Mucosa of gallbladder (tissue), 1 donor: ENCODE measurements around the gene ANO4. TPM values are rescaled to one million over a fixed set of nuclear protein-coding genes. Genes with fewer than 3 reads are reported as not detected.
"Not testable (repeated sequence)": the region's sequence is repeated elsewhere in the genome, so short reads cannot be mapped to it uniquely, and the experiment has no call there.

Source experiments
- DNase-seq: peaks from one replicate; pipeline ENCODE4 v3.0.0-alpha.2; 2020; ENCODE audit warnings: low spot score
- total RNA-seq: library from RNA; stranded (reverse); gene quantifications from one replicate; pipeline ENCODE4 v1.2.1, GENCODE V29; 2021
- donor health status: DM: no; HTN: no; CAD: no.

Gene ANO4
- total RNA-seq, 1 donor from 2014 or later: 0.12 TPM

- DNase-seq: no peak
Measured at GRCh38 chr12:100953217-100953616, 158.6 kb downstream of the ANO4 start.

DNA sequence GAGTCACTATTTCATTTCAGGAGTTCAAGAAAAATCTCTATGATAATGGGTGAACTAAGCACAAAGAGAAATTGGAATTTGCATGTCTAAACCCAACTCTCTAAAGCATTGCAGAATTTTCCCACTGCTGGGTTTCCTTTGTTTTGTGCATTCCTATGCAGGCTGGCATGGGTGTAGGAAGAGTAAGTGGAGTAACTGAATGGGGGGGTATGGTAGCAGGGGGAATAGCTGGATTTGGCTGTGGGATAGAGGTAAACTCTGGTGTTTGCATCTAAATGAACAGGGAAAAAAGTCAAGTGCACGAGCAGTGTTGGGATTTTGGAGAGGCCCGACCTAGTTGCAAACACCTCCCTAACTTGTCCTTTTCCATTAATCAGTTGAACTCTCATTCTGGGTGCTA is 159.1 kb downstream of the ANO4 start:
- DNase-seq: no peak

DNA sequence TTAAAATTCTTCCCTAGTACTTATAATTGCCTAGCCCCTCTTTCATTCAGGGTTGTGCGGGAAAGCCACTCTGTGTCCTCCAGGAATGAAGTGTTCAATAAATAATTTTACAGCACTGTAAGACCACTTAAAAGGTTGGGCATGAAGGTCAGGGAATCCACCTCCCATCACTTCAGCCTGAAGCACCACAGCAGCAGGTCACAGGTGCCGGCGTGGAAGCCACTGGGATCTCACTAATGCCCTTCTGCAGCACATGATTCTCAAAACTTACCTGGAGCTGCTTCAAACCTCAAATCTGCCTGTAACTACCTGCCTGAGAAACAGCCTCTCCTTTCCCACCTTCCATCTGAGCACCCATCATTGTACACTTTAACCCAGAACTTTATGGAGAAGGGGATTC is 159.5 kb downstream of the ANO4 start:
- DNase-seq: no peak

- DNase-seq: no peak
Measured at GRCh38 chr12:100955139-100955538, 160.6 kb downstream of the ANO4 start.

GRCh38 chr12:100956311-100956852 is 161.8 kb downstream of the ANO4 start:
- no peak for DNase-seq

- no peak for DNase-seq
Measured at GRCh38 chr12:100959481-100959880, 164.9 kb downstream of the ANO4 start.

GRCh38 chr12:100962086-100962712 is 167.6 kb downstream of the ANO4 start:
- DNase-seq: no peak

GRCh38 chr12:100963381-100963780 is 168.8 kb downstream of the ANO4 start:
- DNase-seq: no peak

- no peak for DNase-seq
Measured at GRCh38 chr12:100964028-100964427, 169.5 kb downstream of the ANO4 start.

GRCh38 chr12:100967189-100967588 is 172.6 kb downstream of the ANO4 start:
- DNase-seq: no peak

- no peak for DNase-seq
Measured at GRCh38 chr12:100970894-100971293, 176.3 kb downstream of the ANO4 start.

DNA sequence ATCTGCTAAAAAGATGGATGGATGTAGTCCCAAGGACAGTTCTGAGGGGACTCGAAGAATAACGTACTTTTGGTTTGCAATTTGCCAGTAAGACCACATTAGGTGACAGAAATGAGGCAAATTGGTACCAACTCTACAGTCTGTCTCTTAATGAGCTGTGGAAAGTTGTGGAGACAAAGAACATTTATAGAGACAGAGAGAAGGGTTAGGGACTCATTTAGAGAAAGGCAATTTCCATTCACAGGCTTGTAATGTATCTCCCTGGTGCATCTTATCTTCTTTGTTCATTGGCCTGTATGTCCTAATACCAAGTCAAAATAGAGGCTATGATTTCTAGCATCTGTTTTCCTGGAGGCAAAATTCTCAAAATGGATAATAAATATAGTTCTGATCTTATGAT is 177.5 kb downstream of the ANO4 start:
- no peak for DNase-seq

GRCh38 chr12:100974341-100974740 is 179.8 kb downstream of the ANO4 start:
- no peak for DNase-seq

GRCh38 chr12:100974747-100975146 is 180.2 kb downstream of the ANO4 start:
- no peak for DNase-seq

DNA sequence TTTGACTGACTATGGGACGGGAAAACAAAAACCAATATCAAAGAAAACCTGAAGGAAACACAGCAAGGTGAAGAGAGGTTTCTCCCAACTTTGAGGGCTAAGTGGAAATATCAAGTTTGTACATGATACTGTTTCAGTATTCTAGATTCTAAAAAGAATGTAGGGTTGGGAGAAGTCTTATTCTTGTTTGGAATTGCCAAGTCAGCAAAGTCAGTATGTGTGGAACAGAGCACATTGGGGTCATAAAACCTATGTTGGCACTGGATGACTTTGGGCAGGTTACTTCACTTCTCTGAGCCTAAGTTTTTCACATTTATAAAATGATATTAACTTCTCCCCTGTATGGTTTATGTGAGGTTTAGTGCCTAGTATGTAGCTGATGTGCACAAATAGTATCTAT is 182.2 kb downstream of the ANO4 start:
- DNase-seq: no peak

DNA sequence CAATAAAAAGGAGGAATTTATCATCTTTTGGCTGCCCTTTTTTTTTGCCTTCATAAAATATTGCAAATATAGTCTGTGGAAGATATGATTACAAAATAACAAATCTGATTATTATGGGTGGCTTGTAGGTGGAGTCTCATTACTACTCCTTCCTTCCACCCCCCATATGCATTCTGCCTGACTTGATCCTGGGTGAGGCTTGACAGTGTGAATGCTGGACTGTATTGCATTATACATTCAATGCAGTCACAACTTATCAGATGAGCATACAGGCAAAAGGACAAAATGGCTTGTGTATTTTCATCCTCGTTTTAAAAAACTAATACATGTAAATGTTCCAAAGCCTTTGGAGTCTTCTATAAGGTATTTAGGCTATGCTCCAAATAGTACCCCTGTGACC is 186.3 kb downstream of the ANO4 start:
- DNase-seq: no peak

GRCh38 chr12:100982511-100983183 is 188.1 kb downstream of the ANO4 start:
- no peak for DNase-seq

DNA sequence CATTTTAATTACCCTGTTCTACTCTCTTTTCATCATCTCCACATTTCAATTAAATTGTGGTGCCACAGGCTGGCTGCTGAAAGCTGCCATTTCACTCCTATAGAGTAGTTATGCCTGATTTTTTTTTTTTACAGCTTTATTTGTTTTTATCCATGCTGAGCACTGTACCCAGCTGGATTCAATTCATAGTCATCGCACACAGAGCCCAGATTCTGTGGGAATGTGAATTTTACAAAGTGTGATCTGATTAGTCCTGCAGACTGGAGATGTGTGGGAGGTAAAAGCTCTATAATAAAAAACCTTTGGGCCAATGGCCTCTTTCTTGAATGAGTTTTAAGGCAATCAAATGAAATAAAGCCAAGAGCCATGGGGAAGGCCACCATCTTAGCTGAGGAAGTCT is 190.2 kb downstream of the ANO4 start:
- DNase-seq: no peak

DNA sequence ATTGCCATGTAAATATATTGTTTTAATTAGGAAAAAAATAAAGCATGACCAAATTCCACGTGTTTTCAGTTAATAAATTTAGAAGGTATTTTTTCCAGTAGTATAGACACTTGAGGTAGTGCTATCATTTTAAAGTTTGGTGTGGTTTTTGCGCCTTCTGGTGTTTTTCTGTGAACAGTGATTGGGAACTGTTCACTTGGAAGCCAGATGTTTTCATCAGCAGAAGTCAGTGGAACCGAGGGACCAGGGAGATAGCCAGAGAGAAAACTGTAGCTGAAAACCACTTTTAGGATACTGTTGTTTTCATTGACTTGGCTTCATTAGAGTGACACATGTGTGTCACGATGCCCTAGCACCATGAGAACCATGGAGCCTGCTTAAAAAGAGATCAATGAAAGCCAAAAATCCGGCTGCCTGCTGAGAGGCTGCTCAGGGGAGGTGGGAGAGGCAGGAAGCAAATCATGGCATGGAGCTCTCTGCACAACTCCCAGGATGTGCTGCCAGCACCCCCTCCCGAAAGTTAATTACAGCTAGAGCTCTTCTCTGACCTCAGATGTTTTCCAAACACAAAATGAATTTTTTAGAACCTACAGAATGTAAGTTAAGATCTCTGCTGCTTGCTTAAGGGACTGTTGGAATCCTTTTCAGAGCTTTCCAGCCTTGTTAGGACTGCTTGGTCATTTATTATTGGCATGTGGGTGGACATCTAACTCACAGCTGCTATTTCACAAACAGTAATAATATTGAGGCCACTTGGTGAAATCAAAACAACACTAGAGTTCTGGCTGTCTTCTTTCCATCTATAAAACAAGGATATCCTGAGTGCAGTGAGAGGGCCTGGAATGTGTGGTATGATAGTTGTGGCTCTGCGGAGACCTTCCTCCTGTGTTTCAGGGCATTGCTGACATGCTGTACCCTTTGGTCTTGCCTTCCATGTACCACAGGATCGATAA is 192.3 kb downstream of the ANO4 start:
- no peak for DNase-seq

- no peak for DNase-seq
Measured at GRCh38 chr12:100987552-100988521, 193.3 kb downstream of the ANO4 start.

DNA sequence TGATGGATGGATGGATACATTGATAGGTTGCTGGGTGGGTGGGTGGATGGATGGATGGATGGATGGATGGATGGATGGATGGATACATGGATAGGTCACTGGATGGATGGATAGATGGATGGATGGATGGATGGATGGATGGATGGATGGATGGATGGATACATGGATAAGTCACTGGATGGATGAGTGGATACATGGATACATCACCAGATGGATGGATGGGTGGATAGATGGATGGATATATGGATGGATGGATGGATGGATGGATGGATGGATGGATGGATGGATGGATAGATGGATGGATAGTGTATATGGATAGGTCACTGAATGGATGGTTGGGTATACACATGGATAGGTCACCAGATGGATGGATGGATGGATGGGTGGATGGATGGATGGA is 194.9 kb downstream of the ANO4 start:
- DNase-seq: not testable (repeated sequence)
